ENCODE measurements around the gene PLPPR1.
"Not testable (repeated sequence)": the region's sequence is repeated elsewhere in the genome, so short reads cannot be mapped to it uniquely, and the experiment has no call there.

Gene PLPPR1

GRCh38 chr9:101028346-101029314, at the start of gene PLPPR1:
TSS of gene PLPPR1 (plus strand) at chr9:101028727.
- no peak for DNase-seq (ENCODE audit: low read depth)

- no peak for DNase-seq (ENCODE audit: low read depth)
Observed at GRCh38 chr9:100989731-100990130, 38.8 kb upstream of the PLPPR1 start.

- no peak for DNase-seq (ENCODE audit: low read depth)
Observed at GRCh38 chr9:100990605-100991381, 37.7 kb upstream of the PLPPR1 start.

- DNase-seq (ENCODE audit: low read depth) = no peak
Observed at GRCh38 chr9:100992632-100993031, 35.9 kb upstream of the PLPPR1 start.

- no peak for DNase-seq (ENCODE audit: low read depth)
Observed at GRCh38 chr9:100999906-101000544, 28.5 kb upstream of the PLPPR1 start.

GRCh38 chr9:101005246-101005645, 23.3 kb upstream of the PLPPR1 start:
- no peak for DNase-seq (ENCODE audit: low read depth)

- no peak for DNase-seq (ENCODE audit: low read depth)
Observed at GRCh38 chr9:101014566-101014965, 14.0 kb upstream of the PLPPR1 start.

GRCh38 chr9:101018467-101018866, 10.1 kb upstream of the PLPPR1 start:
- DNase-seq (ENCODE audit: low read depth) = no peak

- DNase-seq (ENCODE audit: low read depth) = no peak
Observed at GRCh38 chr9:101022704-101023103, 5.8 kb upstream of the PLPPR1 start.

- no peak for DNase-seq (ENCODE audit: low read depth)
Observed at GRCh38 chr9:101025940-101026339, 2.6 kb upstream of the PLPPR1 start.

- DNase-seq (ENCODE audit: low read depth) = no peak
Observed at GRCh38 chr9:101026824-101027223, 1.7 kb upstream of the PLPPR1 start.

- DNase-seq (ENCODE audit: low read depth) = no peak
Observed at GRCh38 chr9:101027236-101027635, 1.3 kb upstream of the PLPPR1 start.

- DNase-seq (ENCODE audit: low read depth) = no peak
Observed at GRCh38 chr9:101027733-101028345, 688 bp upstream of the PLPPR1 start.

GRCh38 chr9:101029315-101030085, 973 bp downstream of the PLPPR1 start:
- no peak for DNase-seq (ENCODE audit: low read depth)

GRCh38 chr9:101030086-101030391, 1.5 kb downstream of the PLPPR1 start:
- DNase-seq (ENCODE audit: low read depth) = no peak

GRCh38 chr9:101032426-101032825, 3.9 kb downstream of the PLPPR1 start:
- no peak for DNase-seq (ENCODE audit: low read depth)

GRCh38 chr9:101034222-101034621, 5.7 kb downstream of the PLPPR1 start:
- DNase-seq (ENCODE audit: low read depth) = no peak

- no peak for DNase-seq (ENCODE audit: low read depth)
Observed at GRCh38 chr9:101035098-101035497, 6.6 kb downstream of the PLPPR1 start.

- no peak for DNase-seq (ENCODE audit: low read depth)
Observed at GRCh38 chr9:101037430-101037829, 8.9 kb downstream of the PLPPR1 start.

- no peak for DNase-seq (ENCODE audit: low read depth)
Observed at GRCh38 chr9:101038488-101038887, 10.0 kb downstream of the PLPPR1 start.

GRCh38 chr9:101039581-101039980, 11.1 kb downstream of the PLPPR1 start:
- not testable (repeated sequence) for DNase-seq (ENCODE audit: low read depth)
